T-helper 2 cell (primary cell): ENCODE results near the gene DBF4.
"Not testable (repeated sequence)": the region's sequence is repeated elsewhere in the genome, so short reads cannot be mapped to it uniquely, and the experiment has no call there.

Source experiments
- DNase-seq, 5 experiments: peaks; one replicate each; pipeline versions ENCODE4 v3.0.0 to v3.0.0-alpha.2; 2012 to 2022
- total RNA-seq, 2 donors: gene quantifications; one replicate each; lab custom pipeline; 2026; lab: John Stamatoyannopoulos, UW

DBF4 gene
- total RNA-seq: 72.9 to 131 reads per million in 2 donors

- DNase-seq: peak; percentile 86 to 99 (median 94)
These were observed at the start of gene DBF4, which contains the start of gene SLC25A40 for GRCh38 chr7:87876040-87876868. Gene DBF4, plus strand, starts transcription at chr7:87876493. Its CDS starts 240 bp downstream, at chr7:87876733. Gene SLC25A40, minus strand, starts transcription at chr7:87876360. Its CDS starts 17,633 bp downstream, at chr7:87858727.

GRCh38 chr7:87828383-87828782 lies 47.9 kb upstream of the DBF4 start:
- not testable (repeated sequence) for DNase-seq

- DNase-seq: no peak
These were observed 45.2 kb upstream of the DBF4 start for GRCh38 chr7:87831097-87831496.

GRCh38 chr7:87833130-87833529 lies 43.2 kb upstream of the DBF4 start:
- no peak for DNase-seq

GRCh38 chr7:87837597-87837996 lies 38.7 kb upstream of the DBF4 start:
- no peak for DNase-seq

GRCh38 chr7:87850836-87851593 lies 25.3 kb upstream of the DBF4 start:
- DNase-seq: no peak

- no peak for DNase-seq
These were observed 24.0 kb upstream of the DBF4 start for GRCh38 chr7:87852306-87852705.

- DNase-seq: no peak
These were observed 22.9 kb upstream of the DBF4 start for GRCh38 chr7:87853237-87853864.

GRCh38 chr7:87858417-87859100 lies 17.7 kb upstream of the DBF4 start:
- DNase-seq: no peak

GRCh38 chr7:87866089-87866488 lies 10.2 kb upstream of the DBF4 start:
- DNase-seq: no peak

- DNase-seq: not testable (repeated sequence)
These were observed 9.8 kb upstream of the DBF4 start for GRCh38 chr7:87866533-87866932.

GRCh38 chr7:87870471-87870870 lies 5.8 kb upstream of the DBF4 start:
- DNase-seq: no peak

GRCh38 chr7:87872346-87872745 lies 3.9 kb upstream of the DBF4 start:
- no peak for DNase-seq

GRCh38 chr7:87873328-87873727 lies 3.0 kb upstream of the DBF4 start:
- DNase-seq: not testable (repeated sequence)

- no peak for DNase-seq
These were observed 2.2 kb upstream of the DBF4 start for GRCh38 chr7:87874066-87874465.

- DNase-seq: peak in 2 of 5 experiments; percentile 12 to 29
These were observed 898 bp upstream of the DBF4 start for GRCh38 chr7:87875151-87876039.

- peak in 4 of 5 experiments; percentile 19 to 71 (median 26) for DNase-seq
These were observed 559 bp downstream of the DBF4 start for GRCh38 chr7:87876869-87877234.

GRCh38 chr7:87877366-87878040 lies 1.2 kb downstream of the DBF4 start:
- DNase-seq: no peak

GRCh38 chr7:87878208-87878735 lies 2.0 kb downstream of the DBF4 start:
- DNase-seq: no peak

- no peak for DNase-seq
These were observed 6.1 kb downstream of the DBF4 start for GRCh38 chr7:87882151-87882937.
